ENCODE data around the gene EHBP1L1.

Gene EHBP1L1

DNA sequence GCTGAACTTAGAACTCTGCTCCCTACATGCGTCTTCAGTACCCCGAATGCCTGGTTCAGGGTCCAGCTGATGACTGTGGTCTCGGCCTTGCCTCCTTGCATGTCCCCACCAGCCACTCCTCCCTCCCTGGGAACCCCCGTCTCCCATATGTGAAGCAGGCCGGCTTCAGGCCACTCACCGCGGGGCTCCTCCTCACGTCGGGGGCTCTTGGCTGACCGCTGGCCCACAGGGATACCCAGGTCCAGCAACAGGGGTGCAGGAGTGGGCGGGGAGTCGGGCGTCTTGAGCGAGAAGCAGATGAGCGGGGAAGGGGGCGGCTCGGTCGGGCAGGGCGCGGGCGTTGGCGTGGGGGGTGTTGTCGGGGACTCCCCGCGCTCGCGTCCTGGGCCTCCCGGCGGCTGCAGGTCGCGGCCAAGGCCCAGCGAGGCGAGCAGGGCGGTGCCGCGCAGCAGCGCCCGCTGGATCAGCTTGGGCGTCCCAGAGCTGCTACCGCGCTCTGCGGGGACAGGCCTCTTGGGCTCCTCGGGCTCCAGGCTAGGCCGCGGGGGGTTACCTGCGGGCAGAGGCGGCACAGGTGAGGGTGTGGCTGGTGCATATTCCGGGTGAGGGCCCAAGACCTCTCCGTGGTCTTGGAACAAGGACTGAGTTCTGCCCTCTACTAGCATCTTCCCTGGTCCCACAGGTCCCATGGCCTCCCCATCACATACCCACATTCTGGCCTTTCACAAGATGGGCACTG lies 23.5 kb downstream of the EHBP1L1 start:
- no peak for DNase-seq

GRCh38 chr11:65599955-65600246 lies 24.0 kb downstream of the EHBP1L1 start:
- no peak for DNase-seq

DNA sequence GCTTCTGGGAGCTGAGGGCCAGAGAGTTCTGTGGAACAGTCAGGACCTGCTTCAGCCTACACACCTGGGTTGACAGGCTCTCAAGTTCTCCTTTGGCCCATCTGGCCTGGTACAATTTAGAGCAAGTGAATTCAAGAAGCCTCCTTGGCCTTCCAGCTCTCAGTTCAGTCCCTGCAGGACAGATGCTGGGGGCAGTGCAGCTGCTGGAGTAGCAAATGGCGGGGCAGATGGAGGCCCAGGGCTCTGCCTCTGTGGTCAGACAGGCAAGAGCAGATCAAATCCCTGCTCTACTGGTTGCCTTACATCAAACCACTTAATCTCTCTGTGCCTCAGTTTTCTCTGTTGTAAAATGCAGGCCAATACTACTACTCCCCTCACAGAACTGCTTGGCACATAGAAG lies 28.4 kb downstream of the EHBP1L1 start:
- no peak for DNase-seq

- no peak for DNase-seq
Measured at GRCh38 chr11:65606876-65607613, 31.2 kb downstream of the EHBP1L1 start.

GRCh38 chr11:65607614-65608426 lies 32.0 kb downstream of the EHBP1L1 start:
- no peak for DNase-seq

- DNase-seq: no peak
Measured at GRCh38 chr11:65609229-65609628, 33.4 kb downstream of the EHBP1L1 start.

- DNase-seq: no peak
Measured at GRCh38 chr11:65609665-65610064, 33.8 kb downstream of the EHBP1L1 start.

DNA sequence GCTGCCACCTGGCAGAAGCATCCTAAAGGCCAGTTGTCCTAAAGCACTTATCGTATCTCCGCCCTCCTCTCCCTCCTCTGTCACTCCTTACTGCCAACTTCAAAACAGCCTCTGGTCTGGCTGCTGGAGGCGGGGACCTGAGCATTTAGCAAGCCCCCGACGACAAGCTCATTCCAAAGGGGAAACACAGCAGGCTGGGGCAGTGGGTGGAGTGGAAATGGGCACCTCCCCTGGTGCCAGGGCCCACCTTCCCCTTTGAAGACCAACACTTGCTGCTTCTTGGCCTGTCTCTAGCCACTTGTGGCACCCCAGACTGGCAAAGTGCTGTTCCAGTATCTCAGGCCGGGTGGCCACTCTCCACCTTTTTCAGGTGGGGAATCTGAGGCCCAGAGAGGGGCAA lies 34.6 kb downstream of the EHBP1L1 start:
- no peak for DNase-seq

- DNase-seq: no peak
Measured at GRCh38 chr11:65611028-65611757, 35.3 kb downstream of the EHBP1L1 start.

GRCh38 chr11:65611758-65612603 lies 36.1 kb downstream of the EHBP1L1 start:
- no peak for DNase-seq

DNA sequence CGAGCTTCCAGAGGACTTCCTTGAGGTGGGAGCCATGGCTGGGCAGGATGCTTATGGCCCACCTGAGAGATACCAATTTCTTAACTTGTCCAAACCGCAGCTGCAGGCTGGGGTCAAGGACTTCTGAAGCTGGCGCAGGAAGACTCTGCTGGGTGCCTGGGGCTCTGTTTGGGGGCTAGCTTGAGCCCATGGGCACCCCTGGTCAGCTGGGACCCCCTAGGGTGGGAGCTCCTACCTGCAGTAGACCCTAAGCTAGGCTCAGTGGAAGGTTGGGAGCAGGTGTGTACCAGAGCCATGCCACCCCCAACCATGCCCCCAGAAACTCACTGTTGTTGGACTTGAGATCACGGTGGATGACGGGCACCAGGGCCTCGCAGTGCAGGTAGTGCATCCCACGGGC lies 36.8 kb downstream of the EHBP1L1 start:
- no peak for DNase-seq

- DNase-seq: no peak
Measured at GRCh38 chr11:65613091-65613928, 37.5 kb downstream of the EHBP1L1 start.

- DNase-seq: peak; percentile 99
Measured at GRCh38 chr11:65615229-65615949, 39.5 kb downstream of the EHBP1L1 start, which contains the start of gene PCNX3. TSS of gene PCNX3 (plus strand) at chr11:65615776. CDS start at chr11:65616312, 536 bp downstream.

DNA sequence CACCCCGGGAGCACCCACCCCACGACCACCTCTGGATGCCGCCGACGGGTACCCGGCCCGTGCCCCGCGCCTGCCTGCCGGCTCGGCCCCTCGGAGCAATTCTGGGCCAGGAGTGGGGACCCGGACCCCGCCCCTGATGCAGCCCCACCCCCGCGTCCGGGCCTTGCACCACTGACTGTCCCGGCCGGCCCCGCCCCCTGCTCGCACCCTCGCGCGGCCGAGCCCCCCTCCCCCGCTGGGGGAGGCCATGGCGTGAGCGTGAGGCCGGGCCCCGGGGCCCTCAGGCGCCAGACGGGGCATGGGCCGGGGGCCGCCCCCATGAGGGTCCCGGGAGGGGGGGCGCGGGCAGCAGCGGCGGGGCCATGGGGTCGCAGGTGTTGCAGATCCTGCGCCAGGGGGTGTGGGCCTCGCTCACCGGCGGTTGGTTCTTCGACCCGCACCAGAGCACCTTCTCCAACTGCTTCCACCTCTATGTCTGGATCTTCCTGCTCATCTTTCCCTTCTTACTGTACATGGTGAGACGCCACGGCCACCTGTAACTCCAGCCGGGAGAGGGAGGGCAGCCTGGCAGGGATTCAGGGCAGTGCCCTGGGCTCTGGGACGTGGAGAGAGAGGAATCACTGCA lies 40.2 kb downstream of the EHBP1L1 start:
- no peak for DNase-seq

GRCh38 chr11:65616575-65617001 lies 40.7 kb downstream of the EHBP1L1 start:
- no peak for DNase-seq

GRCh38 chr11:65617136-65617850 lies 41.4 kb downstream of the EHBP1L1 start:
- DNase-seq: no peak

GRCh38 chr11:65617990-65618751 lies 42.3 kb downstream of the EHBP1L1 start:
- DNase-seq: no peak

GRCh38 chr11:65618763-65619162 lies 42.9 kb downstream of the EHBP1L1 start:
- no peak for DNase-seq

All from T-helper 9 cell (primary cell).